Coronary artery (tissue), 2 donors: ENCODE data around the gene VWA5B1.

Experiments
- DNase-seq: peaks from one replicate; pipeline ENCODE4 v3.0.0-alpha.2; 2017; ENCODE audit warnings: low spot score
- H3K27ac ChIP-seq, 2 donors: fragments of 200-600 bp; sonication (generic); one replicate each; pipeline ENCODE4 v1.5.1; 2016 to 2019
- H3K4me3 ChIP-seq: fragments of 200-600 bp; sonication (generic); 2 replicates; pipeline ENCODE4 v1.5.1; 2016; ENCODE audit warnings: mild to moderate bottlenecking, moderate library complexity
- CTCF ChIP-seq: fragments of 200-600 bp; sonication (generic); IDR thresholded peaks from one replicate; pipeline ENCODE4 v1.5.1; 2019; ENCODE audit warnings: antibody characterized with exemption

Gene VWA5B1

GRCh38 chr1:20399606-20400180 is 109.0 kb downstream of the VWA5B1 start:
- no peak overlapping the region for H3K4me3 ChIP-seq
- no peak overlapping the region for H3K27ac ChIP-seq
- DNase-seq: peak; percentile 52
- no peak for TF ChIP-seq CTCF

- DNase-seq: peak; percentile 66
- H3K4me3 ChIP-seq: no peak overlapping the region
- TF ChIP-seq CTCF: no peak
- H3K27ac ChIP-seq: no peak overlapping the region
Measured at GRCh38 chr1:20400341-20401177, 109.9 kb downstream of the VWA5B1 start.

GRCh38 chr1:20401405-20402010 is 110.8 kb downstream of the VWA5B1 start:
- no peak for TF ChIP-seq CTCF
- Histone ChIP-seq H3K27ac (no peak overlapping the region), H3K4me3 (no peak overlapping the region)
- peak; percentile 47 for DNase-seq

GRCh38 chr1:20402585-20403422 is 112.1 kb downstream of the VWA5B1 start:
- no peak overlapping the region for H3K4me3 ChIP-seq
- peak; percentile 33 for DNase-seq
- no peak for TF ChIP-seq CTCF

GRCh38 chr1:20403423-20404145 is 112.9 kb downstream of the VWA5B1 start:
- no peak overlapping the region for H3K27ac ChIP-seq
- DNase-seq: peak; percentile 54
- H3K4me3 ChIP-seq: no peak overlapping the region
- TF ChIP-seq CTCF: no peak

More at GRCh38 chr1:20402585-20403422, 112.1 kb downstream of the VWA5B1 start:
- H3K27ac ChIP-seq: no peak overlapping the region

- no peak for TF ChIP-seq CTCF
- Histone ChIP-seq H3K4me3 (no peak overlapping the region), H3K27ac (no peak overlapping the region)
- DNase-seq: peak; percentile 33
Measured at GRCh38 chr1:20404466-20404865, 113.8 kb downstream of the VWA5B1 start.
